ENCODE data around the gene TTLL11. TPM values are rescaled to one million over a fixed set of nuclear protein-coding genes. Genes with fewer than 3 reads are reported as not detected.

TTLL11 gene
- total RNA-seq, 4 donors from 2014 or later = 20.5 to 41.3 (median 27.6) TPM

DNA sequence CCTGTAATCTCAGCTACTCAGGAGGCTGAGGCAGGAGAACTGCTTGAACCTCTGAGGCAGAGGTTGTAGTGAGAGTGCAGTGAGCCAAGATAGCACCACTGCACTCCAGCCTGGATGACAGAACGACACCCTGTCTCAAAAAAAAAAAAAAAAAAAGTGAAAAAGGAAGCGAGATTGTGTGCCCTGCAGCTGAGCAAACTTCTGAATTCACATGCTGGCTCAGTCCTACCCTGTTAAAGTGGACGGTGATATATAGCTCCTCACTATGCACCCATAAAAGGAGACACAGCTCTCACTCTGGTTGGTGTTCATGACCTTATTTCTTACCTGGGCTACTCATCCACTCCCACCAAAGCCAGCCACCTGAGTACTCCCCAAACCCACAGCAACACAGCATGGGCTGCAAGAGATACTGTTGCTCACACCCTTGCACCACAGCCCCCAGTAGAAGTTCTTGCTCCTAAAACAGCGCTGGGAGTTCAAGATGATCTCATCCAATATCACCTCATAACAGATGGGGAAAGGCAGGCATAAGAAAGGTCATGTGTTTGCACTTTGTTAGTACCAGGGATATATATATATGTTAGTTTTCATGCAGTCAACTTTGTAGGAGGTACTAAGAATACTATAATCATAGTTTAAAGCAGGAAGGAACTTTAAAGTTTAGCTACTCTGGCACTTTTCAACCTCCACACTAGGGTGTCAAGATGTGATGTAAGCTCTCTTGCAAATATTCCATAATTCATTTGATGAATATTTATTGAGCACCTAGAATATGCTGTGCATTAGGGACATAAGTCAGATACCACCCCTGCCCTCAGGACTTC, 4.0 kb downstream of the TTLL11 start:
- no peaks in the 10 kb centered on the region for H3K27me3 ChIP-seq
- no peak for TF ChIP-seq EP300 (IDR thresholded peaks at IDR 0.05)
- TF ChIP-seq, protein P1, sequence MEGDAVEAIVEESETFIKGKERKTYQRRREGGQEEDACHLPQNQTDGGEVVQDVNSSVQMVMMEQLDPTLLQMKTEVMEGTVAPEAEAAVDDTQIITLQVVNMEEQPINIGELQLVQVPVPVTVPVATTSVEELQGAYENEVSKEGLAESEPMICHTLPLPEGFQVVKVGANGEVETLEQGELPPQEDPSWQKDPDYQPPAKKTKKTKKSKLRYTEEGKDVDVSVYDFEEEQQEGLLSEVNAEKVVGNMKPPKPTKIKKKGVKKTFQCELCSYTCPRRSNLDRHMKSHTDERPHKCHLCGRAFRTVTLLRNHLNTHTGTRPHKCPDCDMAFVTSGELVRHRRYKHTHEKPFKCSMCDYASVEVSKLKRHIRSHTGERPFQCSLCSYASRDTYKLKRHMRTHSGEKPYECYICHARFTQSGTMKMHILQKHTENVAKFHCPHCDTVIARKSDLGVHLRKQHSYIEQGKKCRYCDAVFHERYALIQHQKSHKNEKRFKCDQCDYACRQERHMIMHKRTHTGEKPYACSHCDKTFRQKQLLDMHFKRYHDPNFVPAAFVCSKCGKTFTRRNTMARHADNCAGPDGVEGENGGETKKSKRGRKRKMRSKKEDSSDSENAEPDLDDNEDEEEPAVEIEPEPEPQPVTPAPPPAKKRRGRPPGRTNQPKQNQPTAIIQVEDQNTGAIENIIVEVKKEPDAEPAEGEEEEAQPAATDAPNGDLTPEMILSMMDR (IDR thresholded peaks at IDR 0.05) = no peak
- TF ChIP-seq POLR2AphosphoS5 (IDR thresholded peaks at IDR 0.05) = no peak
- no peak for TF ChIP-seq POLR2A (IDR thresholded peaks at IDR 0.05; ENCODE audit: low read depth)
- peak overlapping the region; percentile 42 to 66 (median 54) for H3K27ac ChIP-seq (replicated peaks in 1 of 4)
- H3K9me3 ChIP-seq = no peaks in the 10 kb centered on the region
- no peak overlapping the region for H3K4me3 ChIP-seq
- no peak for DNase-seq (ENCODE audit: extremely low spot score)
- 46% methylated on average over 4 of the region's 4 CpGs for WGBS
- H3K36me3 ChIP-seq = peaks cover 0 to 7% (median 0%) of the 10 kb centered on the region in 4 donors
- intact Hi-C loops (cut with DNase I) = no loop called here
- H3K4me1 ChIP-seq = peaks cover 37 to 93% (median 85%) of the 10 kb centered on the region in 4 donors

DNA sequence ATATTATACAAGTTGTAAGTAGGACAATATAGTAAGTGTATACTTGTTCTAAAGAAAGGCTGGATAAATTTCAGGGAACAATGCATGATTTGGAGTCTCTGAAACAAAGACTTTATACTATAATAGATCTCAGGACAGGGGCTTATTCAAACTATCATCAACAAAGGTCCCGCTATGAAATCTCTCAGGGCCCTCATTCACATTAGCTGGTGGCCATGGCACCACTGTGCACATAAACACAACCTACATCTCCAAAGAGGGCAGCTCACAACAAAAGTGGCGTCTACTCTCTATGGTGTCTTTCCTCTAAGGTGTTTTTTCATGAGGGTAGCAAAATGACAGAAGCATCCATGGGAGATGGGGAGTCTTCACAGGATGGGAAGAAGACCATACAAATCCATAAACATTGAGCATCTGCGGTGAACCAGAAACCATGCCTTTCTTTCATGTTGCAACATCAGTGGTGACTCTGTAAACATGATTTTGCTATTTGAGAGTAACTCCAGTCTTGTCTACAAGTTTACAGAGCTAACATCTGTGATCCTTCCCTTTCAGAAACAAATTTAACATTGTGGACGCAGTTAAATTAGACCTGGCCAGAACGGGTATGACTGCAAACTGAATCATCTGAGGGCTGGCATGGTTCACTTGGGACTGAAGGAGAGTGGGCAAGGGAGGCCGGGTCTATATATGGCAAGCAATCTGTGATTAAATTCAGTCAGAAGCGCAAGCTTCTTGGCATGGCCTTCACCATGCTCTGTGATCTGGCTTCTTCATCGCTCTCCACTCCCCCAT, 5.5 kb downstream of the TTLL11 start:
- H3K4me3 ChIP-seq = no peak overlapping the region
- WGBS = 74% methylated on average over 7 of the region's 8 CpGs

DNA sequence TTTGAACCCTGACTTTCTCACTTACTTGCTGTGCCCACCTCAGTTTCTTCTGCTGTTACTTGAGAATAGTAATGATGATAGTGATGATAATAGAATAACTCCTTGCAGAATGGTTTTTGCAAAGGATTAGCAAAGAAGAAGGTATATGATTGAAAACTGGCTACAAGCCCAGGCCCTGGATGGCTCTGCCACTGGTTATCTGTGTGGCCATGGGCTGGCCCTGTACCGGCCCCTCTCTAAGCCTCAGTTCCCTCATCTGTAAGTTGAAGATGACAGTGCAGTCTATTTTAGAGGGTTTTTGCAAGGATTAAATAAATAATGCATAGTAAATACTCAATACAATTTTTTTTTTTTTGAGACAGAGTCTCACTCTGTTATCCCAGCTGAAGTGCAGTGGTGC, 6.2 kb downstream of the TTLL11 start:
- Histone ChIP-seq H3K36me3 (peaks cover 0 to 7% (median 0%) of the 10 kb centered on the region in 4 donors), H3K4me3 (no peak overlapping the region), H3K9me3 (no peaks in the 10 kb centered on the region), H3K27ac (replicated peaks in 1 of 4) (peak overlapping the region in 3 of 4 donors; percentile 42 to 66 (median 55)), H3K27me3 (no peaks in the 10 kb centered on the region), H3K4me1 (peaks cover 29 to 98% (median 93%) of the 10 kb centered on the region in 4 donors)
- WGBS = 86% methylated on average over 1 of the region's 1 CpG
- no peak for DNase-seq (ENCODE audit: extremely low spot score)
- TF ChIP-seq EP300 (IDR thresholded peaks at IDR 0.05) = no peak
- TF ChIP-seq POLR2A (IDR thresholded peaks at IDR 0.05; ENCODE audit: low read depth) = no peak
- intact Hi-C loops (cut with DNase I) = no loop called here

More for the DNA sequence above, 5.5 kb downstream of the TTLL11 start:
- no peak for DNase-seq (ENCODE audit: extremely low spot score)
- peaks cover 0 to 7% (median 0%) of the 10 kb centered on the region in 4 donors for H3K36me3 ChIP-seq
- H3K27me3 ChIP-seq = no peaks in the 10 kb centered on the region
- peaks cover 34 to 98% (median 92%) of the 10 kb centered on the region in 4 donors for H3K4me1 ChIP-seq
- no peak for TF ChIP-seq POLR2A (IDR thresholded peaks at IDR 0.05; ENCODE audit: low read depth)
- no peaks in the 10 kb centered on the region for H3K9me3 ChIP-seq
- peak overlapping the region; percentile 42 to 66 (median 54) for H3K27ac ChIP-seq (replicated peaks in 1 of 4)
- intact Hi-C loops (cut with DNase I) = no loop called here

DNA sequence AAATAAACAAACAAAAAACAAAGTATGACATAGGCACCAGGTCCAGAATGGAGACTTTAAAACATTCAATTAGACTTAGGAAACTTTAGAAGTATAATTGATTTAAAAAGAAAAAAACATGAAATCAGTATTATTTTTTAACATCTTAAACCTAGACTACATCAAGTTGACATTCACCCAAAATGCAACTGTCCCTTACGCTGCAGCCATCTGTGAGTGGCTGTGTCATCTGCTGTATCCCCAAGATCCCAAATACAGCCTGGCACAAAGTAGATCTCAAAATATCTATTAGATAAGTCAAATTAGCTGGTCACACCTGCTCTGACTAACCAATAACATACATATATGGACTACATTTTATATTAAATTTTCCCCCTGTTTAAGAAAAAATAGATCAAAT, 7.8 kb downstream of the TTLL11 start:
- intact Hi-C loops (cut with DNase I) = no loop called here
- no peaks in the 10 kb centered on the region for H3K27me3 ChIP-seq
- WGBS = 93% methylated on average over 1 of the region's 1 CpG
- H3K4me1 ChIP-seq = peaks cover 15 to 98% (median 90%) of the 10 kb centered on the region in 4 donors
- no peak overlapping the region for H3K27ac ChIP-seq (replicated peaks in 1 of 4)
- H3K36me3 ChIP-seq = peaks cover 0 to 7% (median 0%) of the 10 kb centered on the region in 4 donors
- H3K4me3 ChIP-seq = no peak overlapping the region
- no peak for TF ChIP-seq POLR2AphosphoS5 (IDR thresholded peaks at IDR 0.05)
- TF ChIP-seq POLR2A (IDR thresholded peaks at IDR 0.05; ENCODE audit: low read depth) = no peak
- no peak for TF ChIP-seq EP300 (IDR thresholded peaks at IDR 0.05)
- TF ChIP-seq, protein P1 (IDR thresholded peaks at IDR 0.05) = no peak
- DNase-seq (ENCODE audit: extremely low spot score) = no peak
- H3K9me3 ChIP-seq = no peaks in the 10 kb centered on the region

DNA sequence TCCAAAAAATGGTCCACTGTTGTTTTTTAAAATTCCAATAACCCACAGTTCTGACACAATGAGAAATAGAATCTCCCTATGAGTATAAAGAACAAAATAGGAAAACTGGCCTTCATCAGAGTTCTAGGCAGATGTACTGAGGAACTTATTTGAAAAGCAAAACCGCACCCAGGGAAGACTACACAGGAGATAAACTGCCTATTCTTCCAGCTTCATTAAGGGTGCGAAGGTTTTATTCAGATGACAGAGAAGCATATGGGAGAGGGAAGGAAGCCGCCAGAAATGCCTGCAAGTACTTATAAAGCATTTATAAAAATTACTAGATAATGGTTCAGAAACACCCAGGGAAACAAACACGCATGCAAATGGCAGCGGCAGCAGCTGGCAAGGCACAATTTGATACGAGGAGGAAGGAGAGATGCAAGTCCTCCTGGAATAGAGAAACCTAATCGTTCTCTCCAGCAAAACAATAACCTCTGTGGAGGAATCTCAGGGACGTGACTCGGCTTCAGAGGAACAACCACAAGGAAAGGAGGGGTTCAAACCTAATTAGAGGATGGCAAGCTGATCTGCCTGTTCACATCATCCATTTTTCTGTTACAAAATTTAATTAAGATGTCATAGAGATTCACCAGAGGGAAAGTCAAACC, 9.0 kb downstream of the TTLL11 start:
- Histone ChIP-seq H3K4me3 (peak overlapping the region in 3 of 4 donors; percentile 3 to 24 (median 13)), H3K27ac (replicated peaks in 1 of 4) (peak overlapping the region; percentile 63 to 73 (median 68)), H3K36me3 (no peaks in the 10 kb centered on the region), H3K9me3 (no peaks in the 10 kb centered on the region), H3K4me1 (peaks cover 15 to 97% (median 84%) of the 10 kb centered on the region in 4 donors), H3K27me3 (no peaks in the 10 kb centered on the region)
- no peak for DNase-seq (ENCODE audit: extremely low spot score)
- intact Hi-C loops (cut with DNase I) = no loop called here
- TF ChIP-seq, protein P1 (IDR thresholded peaks at IDR 0.05) = no peak
- TF ChIP-seq POLR2A (IDR thresholded peaks at IDR 0.05; ENCODE audit: low read depth) (no peak), POLR2AphosphoS5 (IDR thresholded peaks at IDR 0.05) (no peak), EP300 (IDR thresholded peaks at IDR 0.05) (no peak)
- 46% methylated on average over 9 of the region's 9 CpGs for WGBS

All from esophagus muscularis mucosa (tissue), 4 donors.